HFF-Myc (cell line): ENCODE data around the gene TCERG1L.

Source experiments
- DNase-seq: peaks from one replicate; pipeline ENCODE4 v3.0.0-alpha.2; 2011; ENCODE audit warnings: low read depth; ENCODE audit errors: extremely low read depth
- H3K4me3 ChIP-seq: replicated peaks from 2 replicates; pipeline ENCODE4 v1.5.1; 2011; ENCODE audit warnings: low read depth, mild to moderate bottlenecking, control low read depth, low read length
- CTCF ChIP-seq: IDR thresholded peaks from 2 replicates; pipeline ENCODE4 v1.5.1; 2012; ENCODE audit warnings: mild to moderate bottlenecking, low read depth, low read length, control low read depth; ENCODE audit errors: missing control alignments

The TCERG1L gene

GRCh38 chr10:131352765-131353290 is 41.3 kb upstream of the TCERG1L start:
- no peak for TF ChIP-seq CTCF
- DNase-seq = no peak
- no peak overlapping the region for H3K4me3 ChIP-seq

- H3K4me3 ChIP-seq = no peak overlapping the region
- no peak for DNase-seq
- no peak for TF ChIP-seq CTCF
Observed at GRCh38 chr10:131350660-131351059, 39.1 kb upstream of the TCERG1L start.

GRCh38 chr10:131350245-131350644 is 38.7 kb upstream of the TCERG1L start:
- no peak for DNase-seq
- no peak for TF ChIP-seq CTCF

GRCh38 chr10:131346456-131346855 is 34.9 kb upstream of the TCERG1L start:
- no peak for DNase-seq
- TF ChIP-seq CTCF = no peak
- H3K4me3 ChIP-seq = no peak overlapping the region

More at GRCh38 chr10:131350245-131350644, 38.7 kb upstream of the TCERG1L start:
- no peak overlapping the region for H3K4me3 ChIP-seq

GRCh38 chr10:131345691-131346090 is 34.2 kb upstream of the TCERG1L start:
- no peak for DNase-seq
- TF ChIP-seq CTCF = no peak
- no peak overlapping the region for H3K4me3 ChIP-seq

GRCh38 chr10:131344747-131345146 is 33.2 kb upstream of the TCERG1L start:
- no peak overlapping the region for H3K4me3 ChIP-seq
- DNase-seq = no peak
- TF ChIP-seq CTCF = no peak

GRCh38 chr10:131337741-131338140 is 26.2 kb upstream of the TCERG1L start:
- no peak for TF ChIP-seq CTCF
- no peak for DNase-seq
- H3K4me3 ChIP-seq = no peak overlapping the region
